NAMALWA (cell line): ENCODE measurements around the gene RNF224.

Experiments used
- DNase-seq: peaks from one replicate; pipeline ENCODE4 v3.0.0-alpha.2; 2015; ENCODE audit warnings: low spot score

The RNF224 gene

DNA sequence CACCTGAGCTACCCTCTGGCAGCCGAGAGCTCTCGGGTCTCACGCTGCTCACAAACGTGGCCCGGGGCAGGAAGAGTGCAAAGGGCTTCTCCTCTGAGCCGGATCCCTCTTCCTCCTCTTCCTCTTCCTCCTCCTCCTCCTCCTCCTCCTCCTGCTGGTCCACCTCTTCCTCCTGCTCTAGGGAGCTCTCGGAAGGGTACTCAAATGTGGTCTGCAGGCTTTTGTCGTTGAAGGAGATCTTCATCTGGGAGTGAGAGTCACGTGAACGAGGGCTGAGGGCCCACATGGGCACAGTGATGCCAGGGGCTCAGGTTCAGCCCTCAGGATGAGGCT lies 34.9 kb upstream of the RNF224 start:
- DNase-seq: no peak

DNA sequence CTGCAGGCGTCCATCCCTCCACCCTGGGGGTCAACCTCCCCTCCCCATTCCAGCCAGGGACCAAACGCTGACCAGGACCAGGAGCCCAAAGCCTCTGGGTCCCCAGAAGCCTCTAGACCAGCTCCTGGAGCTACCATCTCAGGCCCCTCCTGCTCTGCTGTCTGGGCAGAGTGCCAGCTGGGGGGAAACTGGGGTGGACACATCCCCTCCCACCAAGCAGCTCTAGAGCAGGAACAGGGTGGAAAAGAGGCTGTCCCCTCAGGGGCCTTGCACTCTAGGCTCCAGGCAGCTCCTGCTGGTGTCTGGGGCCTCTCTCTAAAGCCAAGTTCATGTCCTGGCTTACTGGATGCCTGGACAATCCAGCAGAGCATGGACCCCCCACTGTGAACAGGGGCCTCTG lies 34.4 kb upstream of the RNF224 start:
- DNase-seq: no peak

DNA sequence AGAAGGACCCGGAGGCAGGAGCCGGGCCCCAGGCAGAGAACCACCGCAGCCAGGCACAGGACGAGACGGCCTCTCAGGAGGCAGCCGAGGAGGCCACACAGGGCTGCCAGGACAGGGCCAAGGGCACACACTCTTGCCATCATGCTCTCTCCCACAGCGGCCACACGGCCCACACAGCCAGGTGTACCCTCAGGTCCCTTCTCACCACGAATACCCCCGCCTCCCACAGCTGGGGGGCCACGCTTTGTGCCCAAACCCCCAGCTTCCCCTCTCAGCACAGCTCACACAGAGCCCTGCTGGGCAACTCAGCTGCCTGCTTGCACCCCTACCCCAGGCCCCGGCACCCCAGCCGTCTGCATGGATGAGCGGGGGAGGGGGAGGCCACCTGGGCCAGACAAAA lies 33.5 kb upstream of the RNF224 start:
- DNase-seq: no peak

DNA sequence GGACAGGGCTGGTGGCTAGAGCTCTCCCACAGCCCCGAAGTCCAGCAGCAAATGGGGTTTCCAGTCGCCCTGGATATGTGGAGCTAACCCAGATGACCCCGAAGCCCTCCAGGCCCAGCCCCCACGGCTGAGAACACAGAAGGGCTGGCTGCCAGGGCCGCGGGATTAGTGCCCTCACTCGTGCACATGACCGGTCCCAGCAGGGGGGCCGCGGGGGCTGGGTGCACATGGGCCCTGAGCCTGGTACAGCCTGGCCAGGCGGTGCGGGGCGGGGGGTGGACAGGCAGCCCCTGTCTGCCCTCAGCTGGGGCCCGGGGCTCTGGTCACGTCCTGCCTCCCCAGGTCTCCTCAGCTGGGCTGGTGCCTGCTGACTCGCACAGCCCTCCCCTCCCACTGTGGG lies 32.9 kb upstream of the RNF224 start:
- no peak for DNase-seq

DNA sequence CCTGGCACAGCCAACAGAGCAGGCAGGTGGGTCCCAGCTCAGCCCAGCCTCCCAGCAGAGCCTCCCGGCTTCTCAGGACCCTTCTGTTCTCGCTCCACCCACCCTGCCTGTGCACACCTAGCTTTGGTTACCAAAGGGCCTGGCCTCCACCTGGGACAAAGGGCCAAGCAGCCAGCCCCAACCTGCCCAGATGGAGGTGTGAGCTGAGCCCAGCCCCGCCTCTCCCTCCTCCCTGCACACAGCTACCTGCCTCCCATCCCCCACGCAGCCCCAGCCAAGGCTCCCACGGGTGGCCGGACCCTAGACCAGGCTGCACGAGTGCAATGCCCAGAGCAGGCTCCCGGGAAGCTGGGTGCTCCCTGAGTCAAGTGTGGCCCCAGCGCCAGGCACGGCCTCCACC lies 32.4 kb upstream of the RNF224 start:
- no peak for DNase-seq

DNA sequence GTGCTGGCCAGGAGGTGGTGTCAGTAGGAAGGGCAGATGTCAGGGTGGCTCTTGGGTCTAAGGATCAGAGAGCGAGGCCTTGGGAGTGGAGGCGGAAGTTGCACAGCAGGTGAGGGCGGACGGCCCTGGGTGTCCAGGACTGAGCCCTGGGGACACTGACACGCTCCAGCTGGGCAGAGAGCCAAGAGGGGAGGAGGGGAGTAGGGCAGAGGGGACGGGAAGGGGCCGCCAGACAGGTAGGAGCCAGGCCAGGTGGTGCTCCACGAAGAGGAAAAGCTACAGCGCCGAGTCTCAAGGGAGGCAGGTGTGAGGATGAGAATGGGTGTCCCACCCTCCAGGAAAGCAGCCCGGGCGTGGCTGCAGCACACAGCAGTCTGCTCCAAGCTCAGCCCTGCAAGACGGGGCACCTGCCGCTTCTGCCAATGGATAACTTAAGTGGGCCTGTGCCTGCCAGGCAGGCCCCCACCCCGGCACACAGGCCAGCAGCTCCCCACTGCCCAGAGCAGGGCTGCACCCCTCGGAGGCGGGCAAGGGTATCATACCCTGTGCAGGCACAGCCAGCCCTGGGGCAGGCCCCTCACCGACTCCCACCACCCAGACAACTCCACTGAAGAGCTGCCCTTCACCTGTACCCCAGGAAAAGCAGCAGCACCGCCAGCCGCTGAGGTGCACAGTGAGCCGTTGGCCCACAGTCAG lies 31.6 kb upstream of the RNF224 start:
- DNase-seq: no peak

DNA sequence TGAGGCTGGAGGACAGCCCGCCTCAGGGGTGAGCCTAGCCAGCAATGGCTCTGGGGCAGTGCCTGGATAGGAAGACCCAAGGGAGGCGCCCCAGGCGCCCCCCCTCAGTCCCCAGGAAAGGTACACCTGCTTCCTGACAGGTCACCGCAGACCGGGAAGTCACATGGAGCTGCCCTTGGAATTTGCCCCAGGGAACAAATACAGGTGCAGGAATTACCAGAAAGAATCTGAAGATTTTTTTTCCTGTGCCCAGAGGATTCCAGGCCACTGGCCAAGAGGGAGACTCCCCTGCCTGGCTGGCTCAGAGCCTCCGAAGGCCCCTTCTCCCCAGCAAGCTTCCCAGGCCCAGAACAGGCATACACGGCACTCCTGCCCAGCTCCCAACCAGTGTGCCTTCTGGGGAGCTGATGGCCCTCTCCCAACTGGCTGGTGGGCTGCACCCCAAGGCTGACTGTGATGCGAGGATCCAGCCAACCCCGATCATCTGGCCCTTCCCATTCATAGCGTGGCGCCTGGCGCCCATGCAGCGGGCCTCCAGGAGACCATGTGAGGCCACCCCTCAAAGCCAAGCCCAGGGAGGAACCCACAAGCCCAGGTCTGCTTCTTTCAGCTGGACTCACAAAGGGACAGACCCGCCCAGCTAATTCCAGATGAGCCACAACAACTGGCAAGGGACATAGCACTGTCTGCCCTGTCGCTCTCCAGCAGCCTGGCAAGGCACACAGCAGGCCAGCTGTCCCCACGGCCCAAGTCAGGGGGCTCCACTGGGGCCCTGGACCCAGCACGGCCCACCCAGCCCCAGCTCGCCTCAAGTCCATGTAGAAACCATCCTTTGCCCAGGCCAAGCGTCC lies 29.0 kb upstream of the RNF224 start:
- DNase-seq: no peak

DNA sequence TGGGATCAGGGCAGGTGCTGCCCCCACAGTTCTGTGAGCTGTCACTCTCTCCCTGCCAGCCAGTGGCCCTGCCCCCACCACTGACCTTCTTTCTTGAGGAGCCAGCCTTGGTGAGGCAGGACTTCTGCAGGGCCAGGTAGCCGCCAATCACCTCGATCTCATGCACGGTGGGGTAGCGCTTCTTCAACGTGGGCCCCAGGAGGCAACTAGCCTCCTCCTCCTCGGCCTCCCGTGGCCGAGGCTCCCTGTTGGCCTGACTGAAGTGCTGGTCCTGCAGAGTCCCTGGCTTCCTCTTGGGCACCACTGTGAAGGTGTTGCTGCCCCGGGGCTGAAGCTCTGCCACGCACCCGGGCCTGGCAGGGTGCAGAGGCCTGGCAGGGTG lies 28.4 kb upstream of the RNF224 start:
- no peak for DNase-seq

DNA sequence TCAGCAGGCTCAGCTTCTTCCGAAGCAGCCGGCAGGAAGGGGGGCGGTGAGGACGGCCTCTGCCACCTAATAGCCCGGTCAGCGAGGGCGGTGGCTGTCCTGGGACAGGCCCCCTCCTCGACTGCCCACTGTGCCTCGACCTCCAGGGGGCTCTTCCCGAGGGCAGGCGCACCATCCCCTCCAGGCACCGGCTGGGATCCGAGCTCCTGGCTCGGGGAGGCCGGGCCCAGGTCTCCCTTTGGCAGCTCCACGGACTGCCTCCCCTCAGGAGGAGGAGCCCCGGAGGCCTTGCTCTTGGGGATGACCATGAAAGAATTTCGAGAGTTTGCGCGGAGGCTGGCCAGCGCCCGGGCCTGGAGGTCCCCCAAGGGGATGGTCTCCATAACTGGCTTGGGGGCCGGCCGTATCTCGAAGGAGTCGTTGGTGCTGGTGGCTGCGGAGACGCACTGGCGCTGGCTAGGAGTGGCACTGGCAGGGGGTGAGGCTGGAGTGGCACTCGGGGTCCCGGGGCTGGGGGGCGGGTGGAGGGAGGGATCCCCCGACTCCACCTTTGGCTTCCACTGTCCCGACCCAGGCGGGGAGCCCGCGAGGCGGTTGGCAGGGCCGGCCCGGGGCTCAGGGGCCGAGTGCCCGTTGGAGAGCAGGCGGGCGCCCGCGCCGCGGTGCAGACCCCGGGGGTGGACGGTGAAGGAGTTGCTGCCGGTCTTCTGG lies 27.7 kb upstream of the RNF224 start:
- no peak for DNase-seq

DNA sequence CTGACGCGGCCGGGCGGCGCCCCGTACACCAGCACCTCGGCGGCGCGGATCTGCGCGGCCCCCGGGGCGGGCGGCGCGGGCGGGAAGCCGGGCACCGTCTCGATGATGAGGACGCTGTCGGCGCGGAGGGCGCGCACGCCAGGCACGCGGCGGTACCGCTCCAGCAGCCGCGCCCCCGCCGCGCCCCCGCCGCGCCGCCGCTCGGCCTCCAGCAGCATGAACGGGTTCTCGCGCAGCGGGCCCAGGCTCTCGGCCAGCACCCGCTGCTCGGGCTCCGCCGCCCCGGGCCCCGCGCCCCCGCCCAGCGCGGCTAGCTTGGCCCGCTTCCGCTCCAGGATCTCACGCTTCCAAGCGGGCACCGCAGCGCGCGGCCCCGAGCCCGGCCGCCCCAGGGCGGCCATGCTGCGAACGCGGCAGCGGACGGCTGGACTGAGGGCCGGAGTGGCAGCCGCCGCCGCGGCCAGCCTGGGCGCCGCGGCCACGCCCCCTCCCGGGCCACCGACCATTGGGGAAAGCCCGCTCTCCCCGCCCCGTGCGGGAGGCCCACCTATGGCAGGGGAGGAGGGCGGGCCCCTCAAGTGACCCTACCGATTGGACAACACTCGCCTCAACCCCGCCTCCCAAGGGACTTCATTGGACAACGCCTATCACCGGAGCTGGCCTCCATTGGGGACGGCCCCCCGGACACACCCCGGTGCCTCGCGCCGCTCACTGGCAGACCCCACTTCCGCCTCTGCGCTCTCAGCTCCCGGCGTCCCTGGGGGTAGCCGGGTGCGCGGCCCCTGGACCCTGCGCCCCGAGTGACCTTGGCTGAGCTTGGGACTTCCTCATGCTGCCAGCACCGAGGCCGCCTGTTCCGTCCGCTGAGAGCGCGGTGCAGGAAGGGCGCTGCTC lies 26.7 kb upstream of the RNF224 start, which contains the start of gene TPRN:
Gene TPRN, minus strand, starts transcription at position 431 of the 894 bp plus-strand sequence. Its CDS starts 30 bp downstream, at position 401.
- peak; percentile 99 for DNase-seq

DNA sequence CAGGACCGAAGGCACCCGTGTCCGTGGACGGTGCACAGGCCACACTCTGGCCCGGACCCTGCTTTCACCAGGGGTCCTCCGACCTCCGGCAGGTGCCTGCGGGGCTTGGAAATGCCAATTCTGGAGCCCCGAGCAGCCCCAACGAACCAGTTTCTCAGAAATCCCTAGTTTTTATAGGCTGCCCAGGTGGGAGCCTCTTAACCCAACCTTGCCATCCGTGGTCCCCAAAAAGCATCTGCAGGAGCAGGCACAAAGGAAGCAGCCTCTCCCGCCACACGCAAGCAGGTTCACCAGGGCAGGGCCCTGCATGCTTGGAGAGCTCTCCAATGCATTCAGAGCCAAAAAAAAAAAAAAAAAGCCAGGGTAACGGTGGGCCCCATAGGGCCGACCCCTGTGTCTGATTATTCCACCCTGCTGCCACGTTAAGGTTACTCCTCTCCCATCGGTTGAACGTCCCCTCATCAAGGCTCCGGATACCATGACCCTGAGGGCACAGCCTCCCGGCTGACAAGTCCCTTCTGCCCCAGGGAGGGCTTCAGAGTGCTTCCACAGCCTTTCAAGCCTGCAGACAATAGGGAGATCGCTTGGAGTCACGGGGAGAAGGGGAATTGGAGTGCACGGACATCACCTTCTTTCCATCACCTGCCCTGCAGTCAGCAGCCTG lies 26.0 kb upstream of the RNF224 start:
- peak; percentile 41 for DNase-seq

DNA sequence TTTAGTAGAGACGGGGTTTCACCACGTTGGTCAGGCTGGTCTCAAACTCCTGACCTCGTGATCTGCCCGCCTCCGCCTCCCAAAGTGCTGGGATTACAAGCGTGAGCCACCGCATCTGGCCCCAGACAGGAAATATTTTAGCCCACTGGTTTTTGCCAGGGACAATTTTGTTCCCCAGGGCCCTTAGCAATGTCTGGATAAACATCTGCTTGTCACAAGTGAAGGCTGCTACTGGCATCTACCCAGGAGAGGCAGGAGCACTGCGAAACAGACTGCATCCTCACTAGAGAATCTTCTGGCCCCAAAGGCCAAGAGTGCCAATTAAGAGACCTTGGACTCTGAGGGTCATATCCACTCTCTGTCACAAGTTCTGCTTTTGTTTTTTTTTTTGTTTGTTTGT lies 24.3 kb upstream of the RNF224 start:
- no peak for DNase-seq

DNA sequence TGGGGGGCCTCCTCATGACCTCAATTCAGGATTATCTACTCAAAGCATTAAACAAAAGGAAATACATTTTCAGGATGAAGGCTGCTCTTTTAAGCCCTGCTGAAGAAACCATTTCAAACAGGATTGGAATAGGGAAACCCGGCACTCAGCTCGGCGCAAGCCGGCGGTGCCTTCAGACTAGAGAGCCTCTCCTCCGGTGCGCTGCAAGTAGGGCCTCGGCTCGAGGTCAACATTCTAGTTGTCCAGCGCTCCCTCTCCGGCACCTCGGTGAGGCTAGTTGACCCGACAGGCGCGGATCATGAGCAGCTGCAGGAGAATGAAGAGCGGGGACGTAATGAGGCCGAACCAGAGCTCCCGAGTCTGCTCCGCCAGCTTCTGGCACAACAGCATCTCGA lies 22.6 kb upstream of the RNF224 start:
- no peak for DNase-seq

DNA sequence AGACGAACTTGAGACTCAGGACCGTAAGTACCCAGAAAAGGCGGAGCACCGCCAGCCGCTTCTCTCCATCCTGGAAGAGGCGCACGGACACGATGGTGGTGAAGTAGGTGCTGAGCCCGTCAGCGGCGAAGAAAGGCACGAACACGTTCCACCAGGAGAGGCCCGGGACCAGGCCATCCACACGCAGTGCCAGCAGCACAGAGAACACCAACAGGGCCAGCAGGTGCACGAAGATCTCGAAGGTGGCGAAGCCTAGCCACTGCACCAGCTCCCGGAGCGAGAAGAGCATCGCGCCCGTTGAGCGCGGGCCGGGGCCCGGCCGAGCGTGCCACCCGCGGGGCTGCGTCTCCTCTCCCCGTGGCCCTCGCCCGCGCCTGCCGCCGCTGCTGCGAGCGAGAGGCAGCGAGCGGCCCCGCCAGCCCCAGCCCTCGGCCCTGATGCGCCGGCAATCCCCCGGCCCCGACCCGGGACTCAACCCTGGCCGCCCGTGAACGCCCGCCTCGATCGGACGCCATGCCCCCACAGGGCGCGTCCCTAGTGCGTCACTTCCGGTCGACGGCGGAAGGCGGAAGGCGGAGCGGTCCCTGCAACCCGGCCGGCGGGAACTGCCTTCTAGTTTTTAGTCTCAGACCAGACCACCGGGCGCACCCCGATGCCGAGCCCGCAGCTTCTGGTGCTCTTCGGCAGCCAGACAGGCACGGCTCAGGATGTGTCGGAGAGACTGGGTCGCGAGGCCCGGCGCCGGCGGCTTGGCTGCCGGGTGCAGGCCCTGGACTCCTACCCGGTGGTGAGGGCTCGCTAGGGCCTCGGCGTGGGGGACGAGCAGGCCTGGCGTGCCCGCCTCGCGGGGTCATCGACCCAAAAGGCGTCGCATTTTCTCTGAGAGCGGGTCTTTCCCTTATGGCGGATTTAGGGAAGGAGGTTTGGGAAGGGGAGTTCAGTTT lies 21.9 kb upstream of the RNF224 start, which contains the start of the genes NDOR1 and TMEM203:
Gene NDOR1, plus strand, starts transcription at position 575 of the 944 bp plus-strand sequence. Its CDS starts 78 bp downstream, at position 653.
Gene TMEM203, minus strand, starts transcription at position 523 of the 944 bp plus-strand sequence. Its CDS starts 234 bp downstream, at position 289.
- peak; percentile 94 for DNase-seq

DNA sequence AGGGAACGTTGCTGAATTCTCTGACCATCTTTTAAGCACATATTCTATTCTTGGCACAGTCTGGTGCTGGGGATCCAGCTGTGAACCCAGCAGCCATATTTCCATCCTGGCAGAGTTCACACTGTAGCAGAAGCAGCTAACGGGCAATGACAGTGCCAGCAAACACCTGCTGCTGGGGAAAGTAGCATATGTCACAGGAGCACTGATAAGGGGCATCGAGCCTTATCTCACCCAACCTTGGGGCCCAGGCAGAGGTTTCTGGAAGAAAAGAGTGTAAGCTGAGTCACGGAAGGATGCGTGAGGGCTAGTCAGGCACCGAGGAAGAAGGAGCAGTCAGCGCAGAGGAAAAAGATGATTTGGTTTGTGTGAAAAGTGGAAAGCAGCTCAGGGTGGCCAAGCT lies 20.7 kb upstream of the RNF224 start:
- DNase-seq: no peak

DNA sequence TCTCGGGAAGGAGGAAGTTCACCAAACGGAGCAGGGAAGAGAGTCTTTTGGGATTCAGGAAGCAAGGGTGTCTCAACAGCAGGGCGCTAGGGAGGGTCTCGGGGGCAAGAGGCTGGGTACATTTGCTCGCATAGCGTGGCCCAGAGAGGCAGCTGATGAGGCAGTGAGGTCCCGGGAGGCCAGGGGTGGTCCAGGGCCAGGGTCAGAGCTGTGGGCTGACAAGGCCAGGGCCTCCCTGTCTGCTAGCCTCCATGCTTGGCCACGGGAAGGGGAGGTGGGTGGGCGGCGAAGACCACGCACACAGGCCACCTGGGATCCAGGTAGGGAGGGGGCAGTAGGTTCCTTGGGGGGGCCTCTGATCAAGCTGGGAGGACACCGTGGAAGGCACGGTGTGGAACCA lies 15.8 kb upstream of the RNF224 start:
- no peak for DNase-seq

DNA sequence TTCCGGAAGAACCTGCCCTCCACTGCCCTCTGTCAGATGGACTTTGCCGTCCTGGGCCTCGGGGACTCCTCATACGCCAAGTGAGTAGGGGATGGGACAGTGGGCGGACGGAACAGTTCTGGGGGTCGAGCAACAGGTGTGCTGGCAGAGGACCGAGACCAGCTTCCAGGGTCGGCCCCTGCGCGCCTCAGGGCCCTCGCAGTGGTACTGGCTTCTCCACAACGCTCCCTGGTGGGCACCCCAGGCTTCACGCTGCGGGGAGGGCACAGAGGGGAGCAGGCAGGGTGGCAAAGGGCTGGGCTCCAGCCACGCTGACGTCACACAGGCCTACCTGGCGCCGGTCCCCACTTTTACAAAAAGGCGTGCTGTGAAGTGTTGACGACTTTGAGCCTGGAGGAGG lies 14.8 kb upstream of the RNF224 start:
- no peak for DNase-seq

DNA sequence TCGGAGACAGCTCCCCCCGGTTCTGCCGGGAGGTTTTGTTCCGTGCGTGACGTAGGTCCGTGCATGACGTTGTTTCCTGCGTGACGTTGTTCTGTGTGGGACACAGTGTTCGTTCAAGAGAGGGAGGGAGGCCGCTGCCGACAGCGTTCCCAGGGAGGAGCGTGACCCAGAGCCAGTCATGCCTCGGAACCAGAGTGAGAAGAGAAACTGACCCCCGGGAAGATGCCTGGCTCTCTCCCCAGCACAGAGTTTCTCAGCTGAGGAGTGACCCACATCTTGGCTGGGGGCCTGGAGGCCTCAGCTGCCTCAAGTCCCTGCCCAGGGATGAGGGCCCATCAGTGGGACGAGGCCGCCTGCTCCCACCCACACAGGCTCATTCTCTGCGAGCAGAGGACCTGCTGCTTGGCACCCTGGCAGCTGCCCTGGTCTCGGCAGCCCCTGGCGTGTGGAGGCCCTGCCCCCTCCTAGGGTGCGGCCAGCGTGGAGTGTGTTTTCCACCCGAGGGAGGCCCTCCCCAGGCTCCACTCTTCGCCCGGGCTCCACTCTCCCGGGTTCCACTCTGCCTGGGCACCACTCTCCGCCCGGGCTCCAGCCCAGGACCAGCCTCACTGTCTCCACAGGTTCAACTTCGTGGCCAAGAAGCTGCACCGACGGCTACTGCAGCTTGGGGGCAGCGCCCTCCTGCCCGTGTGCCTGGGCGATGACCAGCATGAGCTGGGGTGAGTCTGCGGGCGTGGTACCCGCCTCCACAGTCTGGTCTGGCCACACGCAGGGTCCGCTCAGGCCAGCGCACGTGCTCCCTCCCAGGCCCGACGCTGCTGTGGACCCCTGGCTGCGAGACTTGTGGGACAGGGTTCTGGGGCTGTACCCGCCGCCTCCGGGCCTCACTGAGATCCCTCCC lies 13.9 kb upstream of the RNF224 start:
- DNase-seq: no peak

DNA sequence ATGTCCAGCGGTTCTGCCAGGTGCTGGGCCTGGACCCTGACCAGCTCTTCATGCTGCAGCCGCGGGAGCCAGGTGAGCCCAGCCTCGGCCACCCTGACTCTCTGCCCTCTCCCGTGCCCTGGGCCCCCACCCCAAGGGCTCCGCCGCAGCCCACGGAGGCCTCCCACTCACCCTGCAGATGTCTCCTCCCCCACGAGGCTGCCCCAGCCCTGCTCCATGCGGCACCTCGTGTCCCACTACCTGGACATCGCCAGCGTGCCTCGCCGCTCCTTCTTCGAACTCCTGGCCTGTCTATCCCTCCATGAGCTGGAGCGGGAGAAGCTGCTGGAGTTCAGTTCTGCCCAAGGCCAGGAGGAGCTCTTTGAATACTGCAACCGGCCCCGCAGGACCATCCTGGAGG lies 12.7 kb upstream of the RNF224 start:
- DNase-seq: no peak
